HG02884 (cell line): Measurements from ENCODE around the gene IL36G.

Source experiments
- ATAC-seq: cut with Tn5 transposase; IDR thresholded peaks from one replicate; pipeline ENCODE4 v1.9.1; 2021; ENCODE audit warnings: mild to moderate bottlenecking, moderate library complexity; ENCODE audit not compliant: unreplicated experiment

IL36G gene

GRCh38 chr2:113015655-113016054, 37.8 kb downstream of the IL36G start:
- ATAC-seq = no peak

GRCh38 chr2:113018509-113018908, 40.7 kb downstream of the IL36G start:
- no peak for ATAC-seq

- no peak for ATAC-seq
Observed at GRCh38 chr2:113021312-113021711, 43.5 kb downstream of the IL36G start.

GRCh38 chr2:113024764-113025163, 47.0 kb downstream of the IL36G start:
- no peak for ATAC-seq

- no peak for ATAC-seq
Observed at GRCh38 chr2:113025737-113026136, 47.9 kb downstream of the IL36G start.

- ATAC-seq = no peak
Observed at GRCh38 chr2:113027691-113028090, 49.9 kb downstream of the IL36G start.

- no peak for ATAC-seq
Observed at GRCh38 chr2:113028112-113028511, 50.3 kb downstream of the IL36G start.

GRCh38 chr2:113032737-113033136, 54.9 kb downstream of the IL36G start:
- no peak for ATAC-seq

GRCh38 chr2:113034016-113034415, 56.2 kb downstream of the IL36G start:
- no peak for ATAC-seq
